Stimulated activated CD4-positive, alpha-beta T cell treated with anti-CD3 and anti-CD28 coated beads, Interleukin-15, amount 100 ng/mL, for 1 hour (primary cell): ENCODE data around the gene DAPP1.
A peak's percentile ranks its signal among the peaks of the same experiment; 100 is the strongest.
"Not testable (repeated sequence)": the region's sequence is repeated elsewhere in the genome, so short reads cannot be mapped to it uniquely, and the experiment has no call there.

Experiments used
- DNase-seq, 2 donors: peaks; one replicate each; pipeline ENCODE4 v3.0.0-alpha.2; 2020; ENCODE audit warnings: low read depth in 1 of 2, low spot score in 1 of 2

DAPP1 gene, protein sequence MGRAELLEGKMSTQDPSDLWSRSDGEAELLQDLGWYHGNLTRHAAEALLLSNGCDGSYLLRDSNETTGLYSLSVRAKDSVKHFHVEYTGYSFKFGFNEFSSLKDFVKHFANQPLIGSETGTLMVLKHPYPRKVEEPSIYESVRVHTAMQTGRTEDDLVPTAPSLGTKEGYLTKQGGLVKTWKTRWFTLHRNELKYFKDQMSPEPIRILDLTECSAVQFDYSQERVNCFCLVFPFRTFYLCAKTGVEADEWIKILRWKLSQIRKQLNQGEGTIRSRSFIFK

DNA sequence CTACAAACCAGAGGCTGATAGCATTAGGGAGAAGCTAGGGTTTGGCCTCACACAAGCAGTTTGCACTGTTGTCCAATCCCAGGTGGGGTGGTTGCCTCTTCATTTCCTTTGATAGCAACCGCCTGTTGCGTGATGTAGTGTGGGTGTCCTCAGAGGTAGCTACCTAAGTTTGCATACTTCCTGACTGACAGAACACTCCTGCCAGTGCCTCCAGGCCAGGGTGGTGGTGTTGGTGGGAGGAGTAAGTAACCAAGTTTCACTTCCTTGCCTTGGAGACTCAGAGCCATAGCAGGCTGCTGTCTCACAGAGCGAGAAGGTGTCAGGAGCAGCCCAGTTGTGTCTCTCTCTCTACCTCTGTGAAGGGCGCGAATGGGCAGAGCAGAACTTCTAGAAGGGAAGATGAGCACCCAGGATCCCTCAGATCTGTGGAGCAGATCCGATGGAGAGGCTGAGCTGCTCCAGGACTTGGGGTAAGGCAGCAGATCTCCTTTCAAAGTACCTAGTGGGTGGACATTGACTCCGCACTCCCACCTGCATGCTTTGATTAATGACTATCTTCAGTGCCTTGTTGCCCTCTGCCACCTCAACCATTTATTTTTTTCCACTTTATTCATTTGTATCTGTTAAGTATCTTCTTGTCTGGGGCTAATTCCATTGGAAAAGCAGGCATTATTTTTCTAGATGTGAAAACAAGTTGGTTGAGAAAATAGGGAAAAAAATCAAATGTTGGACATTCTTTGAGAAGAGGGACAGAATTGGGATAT, at the start of gene DAPP1:
Gene DAPP1, plus strand, starts transcription at position 283 of the 764 bp plus-strand sequence. Its CDS starts 87 bp downstream, at position 370.
- DNase-seq = peak; percentile 37 to 41

DNA sequence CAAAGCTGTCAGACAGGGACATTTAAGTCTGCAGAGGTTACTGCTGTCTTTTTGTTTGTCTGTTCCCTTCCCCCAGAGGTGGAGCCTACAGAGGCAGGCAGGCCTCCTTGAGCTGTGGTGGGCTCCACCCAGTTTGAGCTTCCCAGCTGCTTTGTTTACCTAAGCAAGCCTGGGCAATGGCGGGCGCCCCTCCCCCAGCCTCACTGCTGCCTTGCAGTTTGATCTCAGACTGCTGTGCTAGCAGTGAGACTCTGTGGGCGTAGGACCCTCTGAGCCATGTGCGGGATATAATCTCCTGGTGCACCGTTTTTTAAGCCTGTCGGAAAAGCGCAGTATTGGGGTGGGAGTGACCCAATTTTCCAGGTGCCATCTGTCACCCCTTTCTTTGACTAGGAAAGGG, 45.8 kb upstream of the DAPP1 start:
- not testable (repeated sequence) for DNase-seq

DNA sequence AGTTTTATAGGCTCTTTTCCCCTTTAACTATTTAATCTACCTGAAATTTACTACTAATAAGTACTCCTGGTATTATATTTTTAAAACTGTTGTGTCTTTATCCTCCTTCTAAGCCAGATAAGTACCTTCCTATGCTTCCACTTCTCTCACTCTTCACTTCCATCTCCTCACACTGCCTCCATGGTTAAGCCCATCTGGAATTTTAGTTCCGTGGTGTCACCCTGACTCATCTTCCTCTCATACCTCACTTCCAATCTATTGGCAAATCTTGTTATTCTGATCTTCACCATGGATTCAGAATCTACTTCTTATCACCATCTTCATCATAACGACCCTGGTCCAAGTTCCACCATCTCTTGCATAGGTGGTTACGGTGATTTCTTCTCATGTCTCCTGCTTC, 32.7 kb upstream of the DAPP1 start:
- no peak for DNase-seq

DNA sequence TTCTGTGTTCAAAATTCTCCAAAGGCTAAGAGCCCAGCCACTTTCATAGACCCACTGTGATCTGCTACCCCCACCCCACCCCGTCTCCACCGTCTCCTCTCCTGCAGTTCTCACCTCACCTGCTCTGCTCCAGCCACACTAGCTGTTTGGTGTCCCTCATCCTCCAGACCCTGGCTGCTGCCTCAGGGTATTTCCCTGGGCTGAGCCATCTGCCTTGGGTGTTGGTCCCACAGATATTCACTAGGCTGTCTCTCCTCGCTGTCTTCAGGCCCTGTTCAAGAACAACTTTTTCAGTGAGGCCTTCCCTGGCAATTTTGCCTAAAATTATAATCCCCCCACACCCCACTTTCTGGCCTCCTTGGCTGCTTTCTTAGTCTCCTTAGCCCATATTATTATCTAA, 31.8 kb upstream of the DAPP1 start:
- DNase-seq = no peak

DNA sequence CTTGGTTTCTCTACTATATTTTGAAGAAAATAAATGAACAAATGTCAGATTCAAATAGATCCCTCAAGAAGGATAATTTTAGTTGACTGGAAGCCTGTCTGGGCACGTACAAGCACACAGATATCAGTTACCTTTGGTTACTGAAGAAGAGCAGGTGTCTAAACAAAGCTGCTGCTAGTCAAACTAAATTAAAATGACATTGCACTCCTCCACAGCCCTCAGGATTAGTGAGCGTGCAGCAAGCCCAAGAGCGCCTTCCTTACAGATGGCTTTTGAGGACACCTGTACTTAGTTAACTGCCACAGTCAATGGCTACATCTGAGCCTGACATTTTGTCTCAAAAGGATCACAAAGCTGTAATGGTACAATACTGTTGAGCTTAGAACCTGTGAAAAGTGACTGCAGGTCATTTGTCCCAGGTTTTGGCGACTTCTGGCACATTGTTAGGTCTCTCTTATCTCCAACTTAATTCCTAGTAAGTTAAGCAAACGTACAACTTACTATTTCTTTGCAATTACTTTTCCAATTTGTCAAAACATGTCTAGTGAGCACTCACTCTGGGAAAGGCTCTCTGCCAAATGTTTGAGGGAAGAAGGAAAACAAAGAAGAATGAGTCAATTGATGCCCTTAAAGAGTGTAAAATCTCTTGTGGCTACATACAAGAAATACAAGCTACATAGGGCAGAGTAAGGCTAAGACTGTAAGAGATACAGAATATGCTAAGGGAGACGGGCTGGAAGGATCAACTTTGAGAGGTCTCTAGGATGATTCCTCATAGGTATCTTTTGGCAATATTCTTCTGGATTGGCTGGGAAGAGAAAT, 25.6 kb upstream of the DAPP1 start:
- no peak for DNase-seq

DNA sequence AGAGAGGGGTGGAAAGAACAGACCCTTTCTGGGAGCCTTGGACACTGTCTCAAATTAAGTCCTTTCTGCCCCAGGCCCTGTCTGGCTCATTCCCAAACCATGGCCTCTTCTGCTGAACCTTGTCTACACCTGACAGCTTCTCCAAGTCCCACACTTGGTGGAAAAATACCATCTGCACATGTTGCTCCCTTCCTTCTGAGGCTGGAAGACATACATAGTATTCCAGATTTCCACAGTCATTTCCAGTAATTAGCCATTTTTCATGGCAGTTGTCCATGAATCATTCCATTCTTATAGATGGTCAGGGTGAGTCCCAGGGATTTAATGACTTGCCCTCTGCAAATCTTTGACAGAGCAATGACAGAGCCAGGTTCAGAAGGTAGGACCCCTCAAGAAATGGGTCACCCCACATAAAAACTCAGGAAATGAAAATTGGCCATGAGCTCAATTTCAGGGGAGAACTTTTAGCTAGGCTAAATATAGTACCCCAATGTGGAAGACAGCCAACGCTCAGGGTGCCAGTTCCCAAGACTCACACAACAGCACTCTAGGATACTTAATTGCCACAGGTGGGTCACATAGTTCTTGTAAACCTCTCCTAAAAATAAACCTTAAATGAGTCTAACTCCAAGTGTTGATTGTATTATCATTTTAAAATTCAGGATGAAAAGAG, 16.2 kb upstream of the DAPP1 start:
- no peak for DNase-seq

DNA sequence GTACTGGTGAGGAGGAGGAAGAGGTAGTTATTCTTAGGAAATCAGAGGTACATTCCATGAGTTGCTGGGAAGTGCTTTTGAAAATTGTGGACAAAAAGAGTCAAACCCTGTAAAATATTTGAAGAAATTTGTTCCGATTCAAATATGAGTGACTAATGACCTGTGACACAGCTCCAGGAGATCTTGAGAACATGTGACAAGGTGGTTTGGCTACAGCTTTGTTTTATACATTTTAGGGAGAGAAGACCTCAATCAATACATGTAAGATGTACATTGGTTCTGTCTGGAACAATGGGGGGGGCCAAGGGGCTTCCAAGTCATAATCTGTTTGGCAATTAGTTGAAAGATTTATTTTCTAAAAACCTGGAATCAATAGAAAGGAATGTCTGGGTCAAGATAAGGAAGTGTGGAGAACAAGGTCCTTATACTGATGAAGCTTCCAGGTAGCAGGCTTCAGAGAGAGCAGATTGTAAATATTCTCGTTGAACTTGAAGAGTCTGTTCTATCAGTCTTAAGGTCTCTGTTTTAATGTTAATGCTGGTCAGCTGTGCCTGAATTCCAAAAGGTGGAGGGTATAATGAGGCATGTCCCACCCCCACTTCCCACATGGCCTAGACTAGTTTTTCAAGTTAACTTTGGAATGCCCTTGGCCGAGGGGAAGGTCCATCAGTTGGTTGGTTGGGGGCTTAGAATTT, 15.5 kb upstream of the DAPP1 start:
- no peak for DNase-seq

DNA sequence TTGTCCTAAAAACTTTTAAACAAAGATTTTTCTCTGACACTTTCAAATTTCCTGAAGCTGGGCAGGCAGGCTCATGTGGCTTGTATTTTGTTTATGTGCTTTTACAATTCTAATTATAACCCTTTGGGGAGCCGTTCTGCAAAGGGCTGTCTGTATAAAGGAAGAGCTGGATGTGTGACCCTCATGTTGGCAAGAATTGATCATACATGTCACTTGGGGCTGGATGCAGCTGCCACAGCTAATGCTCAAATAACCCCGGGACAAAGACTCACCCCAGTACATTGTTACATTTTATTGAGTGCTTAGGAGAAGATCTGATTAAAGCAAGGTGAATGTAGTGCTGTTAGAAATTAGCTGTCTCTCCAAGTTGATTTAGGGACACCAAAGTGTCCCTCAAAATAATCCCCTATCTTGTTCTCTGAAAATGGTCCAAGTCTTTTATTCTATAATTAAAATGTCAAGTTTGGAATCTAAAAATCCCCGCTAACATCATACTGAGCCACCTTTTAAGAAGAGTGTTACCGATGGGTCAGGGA, 13.0 kb upstream of the DAPP1 start:
- no peak for DNase-seq

DNA sequence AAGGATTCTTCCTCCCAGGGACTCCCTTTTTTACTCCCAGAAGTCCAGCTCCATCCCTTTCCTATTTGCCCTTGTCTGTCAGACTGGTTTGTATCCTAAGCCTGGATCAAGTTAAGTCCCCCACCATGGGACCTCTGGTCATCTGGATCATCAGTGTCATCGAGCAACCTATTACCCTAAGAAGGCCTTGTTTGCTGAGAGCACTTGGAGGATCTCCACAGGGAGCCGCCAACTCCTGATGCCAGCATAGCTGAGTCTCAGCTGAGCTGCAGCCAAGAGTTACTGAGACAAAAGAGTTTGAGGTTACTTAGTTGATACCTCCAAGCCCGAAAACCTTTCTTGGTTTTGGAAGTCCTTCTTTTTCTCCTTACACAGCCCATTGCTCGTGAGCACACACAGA, 10.1 kb upstream of the DAPP1 start:
- no peak for DNase-seq

DNA sequence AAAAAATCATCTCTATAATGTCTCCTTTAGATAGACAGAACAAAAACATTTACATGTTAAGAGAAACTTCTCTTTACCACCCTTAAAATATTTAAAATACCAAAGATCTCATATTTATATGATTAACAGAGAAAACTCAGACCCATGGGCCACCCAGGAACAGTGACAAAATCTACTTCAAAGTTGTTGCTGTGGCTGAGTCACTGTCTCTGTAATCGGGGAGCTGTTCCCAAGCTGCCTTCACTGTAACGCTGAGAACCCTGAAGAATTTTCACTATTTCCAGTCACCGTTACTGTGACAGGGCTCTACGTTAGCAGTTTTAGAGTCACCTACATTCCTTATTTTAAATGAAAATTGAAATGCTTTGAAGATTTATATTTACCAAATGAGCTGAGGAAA, 9.0 kb upstream of the DAPP1 start:
- no peak for DNase-seq

DNA sequence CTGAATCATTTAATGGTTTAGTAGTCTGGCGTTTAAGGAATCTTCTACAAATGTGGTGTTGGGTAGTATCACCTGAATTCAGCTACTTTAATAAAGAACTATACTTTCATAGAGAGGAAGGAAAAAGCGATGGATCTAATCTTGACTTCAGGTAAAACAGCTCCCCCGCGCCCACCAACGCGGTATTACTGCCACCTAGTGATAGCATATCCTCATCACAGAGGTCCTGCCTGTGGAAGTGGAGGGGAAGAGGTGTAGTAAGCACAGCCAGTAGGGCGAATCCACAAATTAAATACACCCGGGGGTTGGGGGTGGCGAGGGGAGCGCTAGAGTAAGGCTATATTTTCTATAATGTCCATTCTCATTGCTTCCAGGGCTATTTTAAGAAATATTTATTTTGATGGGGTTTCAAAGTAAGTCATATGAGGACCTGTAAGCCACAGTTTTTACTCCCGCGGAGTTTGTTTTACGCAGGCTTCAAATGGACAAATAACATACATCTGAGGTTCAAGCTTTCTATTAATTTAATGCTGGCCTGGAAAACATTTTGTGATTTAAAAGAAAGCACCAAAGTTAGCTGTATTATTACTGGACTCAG, 8.3 kb upstream of the DAPP1 start:
- DNase-seq = peak; percentile 34 to 57

DNA sequence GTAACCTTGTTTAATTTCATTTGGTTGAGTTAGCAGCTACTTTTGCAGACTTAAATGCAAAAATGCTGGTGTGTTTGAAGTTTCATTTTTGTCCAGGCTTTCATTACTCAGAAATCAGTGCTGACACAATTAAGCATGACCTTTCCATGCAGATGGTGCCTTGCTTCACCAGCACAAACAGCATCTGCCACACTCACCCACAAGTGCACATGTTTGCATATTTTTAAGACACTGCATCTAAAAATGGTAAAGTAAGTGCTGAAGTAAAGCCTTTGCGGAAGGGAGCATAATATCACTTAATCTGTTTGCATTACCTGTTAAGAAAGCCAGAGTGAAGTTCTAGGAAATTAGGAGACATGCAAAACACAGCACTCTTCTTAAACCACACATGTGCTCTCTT, 7.3 kb upstream of the DAPP1 start:
- no peak for DNase-seq

DNA sequence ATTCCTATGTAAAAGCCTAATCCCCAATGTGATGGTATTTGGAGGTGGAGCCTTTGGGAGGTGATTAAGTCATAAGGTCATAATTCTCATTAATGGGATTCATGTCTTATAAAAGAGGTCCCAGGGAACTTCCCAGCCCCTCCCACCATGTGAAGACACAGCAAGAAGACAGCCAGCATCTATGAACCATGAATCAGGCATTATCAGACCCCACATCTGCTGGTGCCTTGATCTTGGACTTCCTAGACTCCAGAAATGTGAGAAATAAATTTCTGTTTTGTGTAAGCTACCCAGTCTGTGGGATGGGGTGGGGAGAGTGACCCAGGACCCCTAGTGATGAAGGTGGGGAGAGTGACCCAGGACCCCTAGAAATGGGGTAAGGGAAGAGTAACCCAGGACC, 6.1 kb upstream of the DAPP1 start:
- DNase-seq = no peak

DNA sequence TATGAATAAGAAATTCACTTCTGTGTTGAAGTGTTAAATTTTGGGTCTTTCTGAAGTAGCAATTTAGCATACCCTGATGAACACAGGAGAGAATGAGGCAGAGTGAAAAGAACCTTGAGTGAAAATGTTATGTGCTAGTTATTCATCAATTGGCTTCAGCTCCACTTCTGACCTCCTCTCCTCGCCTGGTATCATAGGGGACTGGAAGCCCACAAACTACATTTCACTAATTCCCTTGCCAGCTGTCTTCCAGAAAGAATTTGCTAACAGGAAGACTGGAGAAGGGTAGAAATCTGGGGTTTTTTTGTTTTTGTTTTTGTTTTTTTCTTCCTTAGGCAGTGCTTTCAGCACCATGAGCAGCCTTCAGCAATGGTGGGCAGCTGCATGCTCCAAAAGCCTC, 5.5 kb upstream of the DAPP1 start:
- DNase-seq = no peak

DNA sequence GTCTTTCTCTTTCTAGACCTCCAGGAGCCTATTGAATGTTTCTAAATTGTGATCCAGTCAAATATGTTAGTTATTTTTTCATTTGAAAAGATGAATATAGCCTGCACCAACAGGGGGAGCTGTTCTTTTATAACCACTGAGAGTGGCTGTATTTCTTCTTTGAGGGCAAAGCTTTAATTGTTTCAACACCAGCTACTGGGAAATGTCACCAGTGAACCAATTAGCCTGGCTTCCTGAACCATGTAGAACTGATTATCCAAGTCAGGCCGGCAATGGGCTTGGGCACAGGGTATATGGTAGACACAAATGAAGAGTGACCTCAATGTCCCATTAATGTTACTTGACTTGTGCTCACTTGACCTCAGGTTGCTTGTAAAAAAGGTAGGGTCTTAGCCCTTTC, 4.8 kb upstream of the DAPP1 start:
- no peak for DNase-seq

DNA sequence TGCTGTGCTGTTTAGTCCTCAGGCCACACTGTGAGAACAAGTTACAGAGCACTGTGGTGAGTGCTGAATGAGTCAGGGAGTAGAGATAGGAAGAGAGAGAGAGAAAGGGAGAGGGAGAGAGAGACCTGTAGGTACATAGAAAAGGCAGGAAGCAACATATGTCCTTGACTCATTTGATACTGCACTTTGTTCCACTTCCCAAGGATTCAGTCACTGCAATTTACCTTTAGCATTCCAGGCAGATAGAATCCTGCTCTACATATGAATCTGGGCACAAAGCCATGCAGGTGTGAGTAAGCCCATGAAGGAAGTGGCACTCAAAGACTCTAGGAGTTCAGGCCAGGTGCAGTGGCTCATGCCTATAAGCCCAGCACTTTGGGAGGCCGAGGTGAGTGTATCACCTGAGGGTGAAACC, 1.0 kb upstream of the DAPP1 start:
- DNase-seq = no peak

DNA sequence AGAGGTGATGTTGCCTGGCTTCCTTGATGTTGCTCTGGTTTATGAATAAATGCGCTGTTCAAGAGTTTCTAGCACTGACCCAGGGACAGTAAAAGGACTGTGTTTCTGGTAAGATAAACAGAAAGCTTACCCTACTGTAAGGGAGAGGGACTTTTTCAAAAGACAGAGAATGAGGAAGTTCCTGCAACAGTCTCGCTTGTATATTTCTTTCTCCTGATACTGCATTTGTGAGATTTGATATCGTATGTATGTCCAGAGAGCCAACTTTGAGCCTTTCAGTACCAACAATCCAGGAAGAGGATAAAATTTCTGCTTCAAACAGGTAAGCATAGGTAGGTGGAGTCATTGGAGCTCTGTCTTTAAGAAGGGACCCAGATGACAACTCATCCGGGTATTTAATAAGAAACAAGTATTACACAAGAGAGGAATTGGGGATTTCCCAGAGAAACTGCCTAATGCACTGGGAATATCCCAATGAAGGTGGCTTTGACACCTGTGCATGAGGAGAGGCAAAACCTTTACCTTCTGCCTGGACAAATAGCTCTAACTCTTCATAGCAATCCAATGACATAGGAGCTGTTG, 773 bp downstream of the DAPP1 start:
- DNase-seq = no peak

DNA sequence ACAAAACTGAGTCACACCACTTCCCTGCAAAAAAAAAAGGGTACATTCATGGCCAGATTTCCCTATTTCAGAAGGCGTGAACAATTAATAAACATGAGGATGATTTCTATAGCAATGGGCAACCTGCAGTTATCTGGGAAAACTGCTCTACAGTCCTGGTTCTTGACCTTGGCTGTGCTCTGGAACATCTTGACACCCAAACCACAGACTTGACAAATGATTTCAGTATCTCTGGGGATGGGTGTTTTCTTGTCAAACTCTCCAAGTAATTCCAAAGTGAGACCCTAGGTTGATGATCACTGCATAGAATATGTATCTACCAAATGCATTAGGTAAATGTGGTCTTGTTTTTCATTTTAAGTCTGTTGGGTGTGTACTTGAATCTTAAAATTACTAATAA, 2.0 kb downstream of the DAPP1 start:
- DNase-seq = no peak

DNA sequence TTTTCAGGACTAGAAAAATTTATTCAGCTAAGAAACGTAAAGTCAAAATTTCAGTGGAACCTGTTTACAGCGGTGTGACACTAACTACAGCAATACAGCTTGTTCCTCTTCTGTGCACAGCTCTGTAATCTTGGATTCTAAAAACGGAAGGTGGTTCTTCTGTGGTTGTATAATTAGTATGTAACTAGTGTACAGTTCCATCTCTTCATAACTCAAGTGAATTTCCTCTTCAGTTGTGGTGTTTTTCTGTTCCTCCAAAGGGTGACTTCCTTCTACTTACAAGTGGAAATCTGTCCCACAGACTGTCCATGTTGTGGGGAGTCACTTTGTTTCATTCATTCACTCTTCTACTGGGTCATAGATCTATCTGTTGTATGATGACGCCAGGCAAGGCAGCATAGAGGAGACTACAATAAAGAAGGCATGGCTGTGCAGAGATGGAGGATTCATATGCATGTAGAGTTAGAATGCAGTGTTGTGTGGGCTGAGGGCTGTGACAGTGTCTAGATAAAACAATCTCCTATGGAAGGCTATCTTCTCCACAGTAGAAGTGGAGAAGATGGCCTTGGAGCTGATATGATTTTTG, 5.4 kb downstream of the DAPP1 start:
- DNase-seq = no peak
